Measurements from ENCODE around the gene MEGF6.

MEGF6 gene

GRCh38 chr1:3596663-3597598 lies 14.4 kb downstream of the MEGF6 start:
- no peak for DNase-seq

GRCh38 chr1:3595949-3596348 lies 15.4 kb downstream of the MEGF6 start:
- DNase-seq: no peak

GRCh38 chr1:3594706-3595377 lies 16.5 kb downstream of the MEGF6 start:
- DNase-seq: peak in 14 of 56 donors; percentile 13 to 65 (median 29)

GRCh38 chr1:3593745-3594144 lies 17.6 kb downstream of the MEGF6 start:
- DNase-seq: no peak

- no peak for DNase-seq
These were observed 18.0 kb downstream of the MEGF6 start for GRCh38 chr1:3593334-3593733.

GRCh38 chr1:3590951-3591865 lies 20.1 kb downstream of the MEGF6 start:
- DNase-seq: no peak

- no peak for DNase-seq
These were observed 21.1 kb downstream of the MEGF6 start for GRCh38 chr1:3590139-3590763.

- DNase-seq: no peak
These were observed 22.9 kb downstream of the MEGF6 start for GRCh38 chr1:3588395-3588794.

- DNase-seq: peak in 1 of 56 donors; percentile 13
These were observed 24.1 kb downstream of the MEGF6 start for GRCh38 chr1:3586986-3587759.

- DNase-seq: peak in 2 of 56 donors; percentile 41 to 57
These were observed 25.3 kb downstream of the MEGF6 start for GRCh38 chr1:3585940-3586568.

- peak in 1 of 56 donors; percentile 46 for DNase-seq
These were observed 25.9 kb downstream of the MEGF6 start for GRCh38 chr1:3585353-3585868.

GRCh38 chr1:3584915-3585314 lies 26.4 kb downstream of the MEGF6 start:
- DNase-seq: peak in 1 of 56 donors; percentile 46

GRCh38 chr1:3583751-3584150 lies 27.6 kb downstream of the MEGF6 start:
- DNase-seq: peak in 3 of 56 donors; percentile 7 to 34 (median 31)

- DNase-seq: no peak
These were observed 29.8 kb downstream of the MEGF6 start for GRCh38 chr1:3581296-3582036.

GRCh38 chr1:3580231-3580630 lies 31.1 kb downstream of the MEGF6 start:
- no peak for DNase-seq

- DNase-seq: no peak
These were observed 31.7 kb downstream of the MEGF6 start for GRCh38 chr1:3579626-3580025.

- DNase-seq: no peak
These were observed 32.4 kb downstream of the MEGF6 start for GRCh38 chr1:3578906-3579305.

GRCh38 chr1:3578433-3578805 lies 32.9 kb downstream of the MEGF6 start:
- DNase-seq: no peak

All from amygdala (tissue), 56 donors.